Lower leg skin (tissue), 3 donors: ENCODE measurements around the gene LRWD1.
"Not testable (repeated sequence)": the region's sequence is repeated elsewhere in the genome, so short reads cannot be mapped to it uniquely, and the experiment has no call there.

ENCODE experiments used
- POLR2A ChIP-seq, 2 donors: fragments of 450-650 bp; IDR thresholded peaks; one replicate each; pipeline ENCODE4 v1.6.1; 2016 to 2017; ENCODE audit warnings: antibody characterized with exemption in 2 of 2, mild to moderate bottlenecking in 1 of 2, moderate library complexity in 1 of 2
- TF ChIP-seq, protein P1 (sequence below), 3 donors: fragments of 450-650 bp; IDR thresholded peaks; one replicate each; pipeline ENCODE4 v1.5.1; 2016; ENCODE audit warnings: antibody characterized with exemption in 3 of 3, mild to moderate bottlenecking in 3 of 3, moderate library complexity in 2 of 3

DNA sequence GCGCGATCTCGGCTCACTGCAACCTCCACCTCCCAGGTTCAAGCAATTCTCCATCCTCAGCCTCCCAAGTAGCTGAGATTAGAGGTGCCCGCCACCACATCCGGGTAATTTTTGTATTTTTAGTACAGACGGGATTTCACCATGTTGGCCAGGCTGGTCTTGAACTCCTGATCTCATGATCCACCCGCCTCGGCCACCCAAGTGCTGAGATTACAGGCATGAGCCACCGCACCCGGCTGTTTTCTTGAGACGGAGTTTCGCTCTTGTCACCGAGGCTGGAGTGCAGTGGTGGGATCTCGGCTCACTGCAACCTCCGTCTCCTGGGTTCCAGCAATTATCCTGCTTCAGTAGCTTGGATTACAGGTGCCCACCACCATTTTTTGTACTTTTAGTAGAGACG, 33.5 kb downstream of the LRWD1 start:
- TF ChIP-seq, protein P1, sequence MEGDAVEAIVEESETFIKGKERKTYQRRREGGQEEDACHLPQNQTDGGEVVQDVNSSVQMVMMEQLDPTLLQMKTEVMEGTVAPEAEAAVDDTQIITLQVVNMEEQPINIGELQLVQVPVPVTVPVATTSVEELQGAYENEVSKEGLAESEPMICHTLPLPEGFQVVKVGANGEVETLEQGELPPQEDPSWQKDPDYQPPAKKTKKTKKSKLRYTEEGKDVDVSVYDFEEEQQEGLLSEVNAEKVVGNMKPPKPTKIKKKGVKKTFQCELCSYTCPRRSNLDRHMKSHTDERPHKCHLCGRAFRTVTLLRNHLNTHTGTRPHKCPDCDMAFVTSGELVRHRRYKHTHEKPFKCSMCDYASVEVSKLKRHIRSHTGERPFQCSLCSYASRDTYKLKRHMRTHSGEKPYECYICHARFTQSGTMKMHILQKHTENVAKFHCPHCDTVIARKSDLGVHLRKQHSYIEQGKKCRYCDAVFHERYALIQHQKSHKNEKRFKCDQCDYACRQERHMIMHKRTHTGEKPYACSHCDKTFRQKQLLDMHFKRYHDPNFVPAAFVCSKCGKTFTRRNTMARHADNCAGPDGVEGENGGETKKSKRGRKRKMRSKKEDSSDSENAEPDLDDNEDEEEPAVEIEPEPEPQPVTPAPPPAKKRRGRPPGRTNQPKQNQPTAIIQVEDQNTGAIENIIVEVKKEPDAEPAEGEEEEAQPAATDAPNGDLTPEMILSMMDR (IDR thresholded peaks at IDR 0.05) = not testable (repeated sequence)
- not testable (repeated sequence) for TF ChIP-seq POLR2A (IDR thresholded peaks at IDR 0.05)
